DMS79 treated with DMSO at 0.1 percent for 48 hours (cell line): ENCODE measurements around the gene TMEM59.
"Not testable (repeated sequence)": the region's sequence is repeated elsewhere in the genome, so short reads cannot be mapped to it uniquely, and the experiment has no call there.

ENCODE experiments used
- DNase-seq: peaks from one replicate; lab custom pipeline; 2025; lab: John Stamatoyannopoulos, UW

Gene TMEM59, protein sequence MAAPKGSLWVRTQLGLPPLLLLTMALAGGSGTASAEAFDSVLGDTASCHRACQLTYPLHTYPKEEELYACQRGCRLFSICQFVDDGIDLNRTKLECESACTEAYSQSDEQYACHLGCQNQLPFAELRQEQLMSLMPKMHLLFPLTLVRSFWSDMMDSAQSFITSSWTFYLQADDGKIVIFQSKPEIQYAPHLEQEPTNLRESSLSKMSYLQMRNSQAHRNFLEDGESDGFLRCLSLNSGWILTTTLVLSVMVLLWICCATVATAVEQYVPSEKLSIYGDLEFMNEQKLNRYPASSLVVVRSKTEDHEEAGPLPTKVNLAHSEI

DNA sequence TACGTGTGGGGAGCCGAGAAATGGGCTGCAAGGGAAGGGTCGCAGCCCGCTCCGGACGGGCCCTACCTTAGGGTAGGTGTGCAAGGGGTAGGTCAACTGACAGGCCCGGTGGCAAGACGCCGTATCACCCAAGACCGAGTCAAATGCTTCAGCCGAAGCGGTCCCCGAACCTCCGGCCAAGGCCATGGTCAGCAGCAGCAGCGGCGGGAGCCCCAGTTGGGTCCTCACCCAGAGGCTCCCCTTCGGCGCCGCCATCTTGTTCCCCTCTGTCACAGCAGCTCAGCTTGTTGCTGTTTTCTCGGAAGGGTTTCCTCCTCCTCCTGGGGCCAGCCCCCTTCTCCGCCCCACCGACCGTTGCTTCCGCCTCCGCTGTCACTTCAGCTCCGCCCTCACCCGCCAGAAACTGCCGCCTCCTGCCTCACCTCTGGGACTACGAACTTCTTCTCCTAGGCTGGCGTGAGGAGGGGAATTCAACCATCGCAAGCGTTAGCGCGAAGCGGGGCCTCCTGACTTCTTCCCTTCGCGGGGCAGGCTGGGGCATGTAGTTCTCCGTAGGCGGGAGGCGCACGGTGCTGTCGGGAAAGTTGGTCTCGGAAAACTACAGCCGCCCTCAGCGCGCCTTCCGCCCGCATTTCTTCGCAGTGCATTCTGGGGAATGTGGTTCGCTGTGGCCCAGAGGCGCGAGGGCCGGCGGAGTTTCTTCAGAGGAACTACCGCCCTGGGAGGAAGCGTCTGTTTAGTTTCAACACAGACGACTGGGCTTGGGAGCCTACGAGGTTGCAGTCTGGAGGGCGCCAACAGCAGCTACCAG, at the start of gene TMEM59, which contains the start of gene TCEANC2:
Gene TMEM59, minus strand, starts transcription at position 271 of the 811 bp plus-strand sequence. Its CDS starts 16 bp downstream, at position 255.
Gene TCEANC2, plus strand, starts transcription at position 675 of the 811 bp plus-strand sequence. CDS start 815 bp downstream, outside the sequence.
- DNase-seq, result peak; percentile 98

DNA sequence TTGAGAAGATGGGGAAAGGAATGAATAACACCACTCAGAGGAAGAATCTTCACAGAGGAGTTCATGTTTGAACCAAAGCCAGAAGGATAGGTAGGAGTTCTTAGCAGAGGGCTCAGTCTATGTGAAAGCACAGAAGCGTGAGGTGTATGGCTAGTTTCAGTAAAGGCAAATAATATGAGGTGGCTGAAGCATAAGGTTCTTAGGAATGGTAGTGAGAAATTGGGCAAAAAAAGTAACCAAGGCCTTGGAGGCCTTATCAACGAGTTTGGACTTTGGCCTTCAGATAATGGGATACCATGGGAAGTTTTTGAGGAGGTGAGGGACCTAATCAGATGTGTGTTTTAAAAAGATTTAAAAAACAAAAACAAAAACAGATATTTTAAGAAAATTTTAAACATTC, 47.5 kb upstream of the TMEM59 start:
- no peak for DNase-seq

DNA sequence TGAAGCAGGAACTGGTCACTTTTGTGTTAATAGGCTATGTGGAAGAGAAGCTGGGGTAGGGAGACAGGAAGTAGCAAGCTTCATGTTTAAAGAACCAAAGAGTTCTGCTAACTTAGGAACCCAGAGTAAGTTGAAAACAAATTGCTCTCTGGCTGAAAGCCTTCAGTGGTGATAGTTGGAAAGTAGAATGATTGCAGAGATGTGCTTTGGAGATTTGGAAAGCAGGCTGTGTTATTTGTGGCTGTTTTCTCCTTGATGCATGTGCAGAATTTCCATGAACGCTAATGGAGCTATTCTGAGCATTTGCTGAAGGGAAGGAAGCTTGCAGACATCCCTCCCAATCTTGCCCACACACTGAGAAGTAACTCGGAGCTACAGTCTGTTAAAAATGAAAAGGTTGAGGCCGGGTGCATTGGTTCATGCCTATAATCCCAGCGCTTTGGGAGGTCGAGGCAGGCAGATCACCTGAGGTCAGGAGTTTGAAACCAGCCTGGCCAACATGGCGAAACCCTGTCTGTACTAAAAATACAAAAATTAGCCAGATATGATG, 46.1 kb upstream of the TMEM59 start:
- no peak for DNase-seq

DNA sequence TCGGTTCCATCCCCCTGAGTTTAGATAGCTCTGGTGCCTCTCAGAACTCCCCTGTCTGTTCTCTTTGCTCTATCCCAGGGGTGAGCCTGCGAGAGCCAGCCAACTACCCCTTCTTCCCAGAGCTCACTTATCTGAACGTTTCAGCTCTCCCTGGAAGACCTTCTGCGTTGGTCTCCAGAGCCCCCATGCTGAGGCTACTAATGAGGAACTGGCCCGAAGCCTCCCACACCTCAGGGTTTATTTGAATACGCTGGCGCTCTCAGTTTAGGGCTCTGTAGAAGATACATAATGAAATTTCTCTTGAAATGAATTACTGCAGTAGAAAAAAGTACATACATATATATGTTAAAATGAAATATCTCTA, 43.9 kb upstream of the TMEM59 start:
- no peak for DNase-seq

DNA sequence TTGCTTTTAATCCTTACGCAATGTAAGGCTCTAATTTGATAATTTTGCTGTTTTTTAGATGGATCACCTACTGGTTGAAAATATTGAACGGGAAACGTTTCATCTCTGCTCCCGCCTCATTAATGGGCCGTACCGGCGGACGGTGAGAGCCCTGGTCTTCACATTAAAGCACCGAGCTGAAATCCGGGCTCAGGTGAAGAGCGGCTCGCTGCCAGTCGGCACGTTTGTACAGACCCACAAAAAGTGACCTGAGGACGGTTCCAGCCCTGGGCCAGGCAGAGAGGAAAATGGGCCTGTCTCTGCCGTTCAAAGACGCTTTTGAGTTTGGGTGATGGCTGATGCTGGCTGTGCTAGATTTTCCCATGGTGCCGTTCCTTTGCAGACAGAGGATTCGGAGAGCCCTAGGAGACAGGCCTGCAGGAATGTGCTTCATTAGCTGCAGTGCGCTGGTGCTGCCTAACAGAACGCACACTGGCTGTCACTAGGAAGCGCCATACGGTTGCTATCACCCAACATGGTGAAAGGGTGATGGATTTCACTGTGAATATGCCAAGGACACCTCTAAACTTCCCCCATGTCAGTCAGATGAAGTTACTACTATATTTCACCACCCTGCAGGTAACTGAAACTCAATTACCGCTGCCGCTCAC, 43.3 kb upstream of the TMEM59 start:
- no peak for DNase-seq

DNA sequence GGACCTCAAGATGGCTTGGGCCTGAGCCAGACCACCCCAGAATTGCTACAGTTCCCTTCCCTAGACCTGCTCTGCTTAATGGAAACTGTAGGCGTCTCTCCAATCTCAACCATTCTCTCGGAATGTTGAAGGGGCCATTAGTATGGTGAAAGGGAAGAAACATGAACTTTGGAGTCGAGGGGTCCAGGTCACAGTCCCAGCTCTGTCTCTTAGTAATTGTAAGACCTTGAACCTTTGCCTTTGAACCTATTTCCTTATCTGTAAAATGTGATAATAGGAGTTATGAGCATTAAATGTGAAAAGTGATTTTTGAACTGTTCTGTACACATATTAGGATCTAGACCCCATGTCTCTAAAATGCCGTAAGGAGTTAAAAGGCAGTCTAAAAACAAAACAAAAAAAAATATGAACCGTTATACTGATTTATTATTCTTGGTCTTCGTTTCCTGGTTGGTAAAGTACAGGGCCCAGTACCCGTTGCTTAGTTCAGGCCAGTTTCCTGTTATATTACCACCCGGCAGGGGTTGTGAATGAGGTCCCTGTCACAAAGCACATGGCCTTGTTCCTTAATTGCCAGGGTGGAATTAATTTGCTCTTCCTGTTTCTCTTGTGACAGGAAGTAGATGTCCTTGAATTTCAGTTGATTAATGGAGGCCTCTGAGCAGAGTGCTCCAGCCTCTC, 42.7 kb upstream of the TMEM59 start:
- no peak for DNase-seq

DNA sequence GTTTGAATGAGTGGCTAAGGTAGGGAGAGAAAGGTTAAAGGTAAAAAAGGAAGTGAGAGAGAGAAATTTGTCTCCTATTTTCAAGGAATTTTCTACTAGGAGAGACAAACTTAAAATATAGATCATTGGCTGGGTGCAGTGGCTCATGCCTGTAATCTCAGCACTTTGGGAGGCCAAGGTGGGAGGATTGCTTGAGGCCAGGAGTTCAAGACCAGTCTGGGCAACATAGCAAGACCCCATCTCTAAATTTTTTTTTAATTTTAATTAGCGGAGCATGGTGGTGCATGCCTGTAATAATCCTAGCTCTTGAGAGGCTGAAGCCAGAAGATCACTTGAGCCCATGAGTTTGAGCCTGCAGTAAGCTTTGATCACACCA, 41.7 kb upstream of the TMEM59 start:
- not testable (repeated sequence) for DNase-seq

DNA sequence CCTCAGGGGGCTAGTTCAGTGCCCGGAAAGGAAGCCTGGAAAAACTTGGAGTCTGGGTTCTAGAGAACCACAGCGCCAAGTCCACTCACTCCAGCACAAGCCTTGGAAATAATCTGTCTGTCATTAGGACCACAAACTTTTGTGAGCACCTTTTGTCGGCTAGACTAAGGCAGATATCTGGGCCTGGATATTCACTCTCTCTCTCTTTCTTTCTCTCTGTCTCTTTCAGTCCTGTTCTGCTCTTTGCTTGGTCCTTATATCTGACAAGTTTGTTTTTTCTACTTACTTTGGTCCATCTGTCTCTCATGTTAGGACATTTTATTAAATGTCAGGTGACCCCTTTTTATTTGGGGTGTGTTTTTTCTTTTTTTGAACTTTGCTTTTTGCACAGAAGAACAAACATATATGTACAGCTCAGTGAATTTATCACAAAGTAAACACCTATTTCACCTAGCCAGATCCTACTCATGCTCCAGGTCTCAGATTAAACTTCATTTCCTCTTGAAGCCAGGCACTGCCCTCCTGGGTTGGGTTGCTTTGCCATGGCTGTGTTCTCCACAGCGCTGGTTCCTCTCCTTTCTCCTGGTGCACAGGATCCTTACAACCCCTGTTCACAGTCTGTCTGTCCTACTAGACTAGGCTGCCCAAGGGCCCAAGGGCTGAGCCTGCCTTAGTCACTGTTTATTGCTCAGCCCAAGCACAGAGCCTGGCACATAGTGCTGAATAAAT, 41.2 kb upstream of the TMEM59 start:
- no peak for DNase-seq

DNA sequence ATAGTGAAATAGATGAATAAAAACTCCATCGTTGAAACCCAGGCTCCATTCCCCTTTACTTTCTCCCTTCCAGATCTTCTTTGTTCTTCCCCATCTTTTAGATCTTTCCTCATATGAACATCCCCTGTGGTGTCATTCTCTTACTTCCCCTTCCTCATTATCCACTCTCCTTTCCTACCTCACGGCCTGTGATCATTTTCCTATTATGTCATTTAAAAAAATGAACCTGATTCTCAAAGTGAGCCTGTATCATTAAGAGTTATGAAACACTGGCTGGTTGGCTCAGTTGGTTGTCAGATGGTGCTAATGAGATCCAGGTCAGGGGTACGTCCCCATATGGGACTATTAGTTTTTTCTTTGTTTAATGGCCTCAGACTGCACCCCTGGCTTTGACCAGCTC, 38.7 kb upstream of the TMEM59 start:
- no peak for DNase-seq

DNA sequence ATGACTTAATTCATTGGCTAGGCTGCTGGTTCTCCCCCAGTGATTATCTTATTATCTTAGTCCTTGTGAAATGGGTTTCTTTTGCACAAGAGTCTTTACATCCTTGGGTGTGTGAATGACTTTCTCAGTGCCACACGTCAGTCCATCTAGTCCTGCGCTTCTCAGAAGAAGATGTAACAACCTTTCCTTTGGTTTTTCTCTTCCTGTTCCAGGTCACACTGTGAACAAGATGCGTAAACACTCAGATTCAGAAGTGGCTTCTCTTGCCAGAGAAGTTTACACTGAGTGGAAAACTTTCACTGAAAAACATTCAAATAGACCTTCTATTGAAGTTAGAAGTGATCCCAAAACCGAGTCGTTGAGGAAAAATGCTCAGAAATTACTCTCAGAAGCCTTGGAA, 35.4 kb upstream of the TMEM59 start:
- DNase-seq, result no peak

DNA sequence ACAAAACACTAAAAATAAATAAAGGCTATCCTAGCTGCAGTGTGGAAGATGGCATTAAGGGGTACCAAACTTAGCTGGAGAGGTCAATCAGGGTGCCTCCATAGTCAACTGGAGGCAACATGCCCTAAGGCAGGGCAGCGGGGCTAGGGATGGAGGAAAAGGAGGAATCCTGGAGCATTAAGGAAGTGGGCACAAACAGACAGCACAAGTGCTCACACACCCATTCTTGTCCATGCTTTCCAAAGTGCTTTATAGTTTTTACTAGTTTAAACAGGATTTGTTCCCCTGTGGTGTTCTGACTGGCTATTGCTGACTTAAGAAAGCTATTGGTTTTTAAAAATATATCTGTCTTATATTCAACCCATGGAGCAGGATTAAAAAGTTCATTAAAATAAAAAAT, 33.8 kb upstream of the TMEM59 start:
- DNase-seq, result no peak

DNA sequence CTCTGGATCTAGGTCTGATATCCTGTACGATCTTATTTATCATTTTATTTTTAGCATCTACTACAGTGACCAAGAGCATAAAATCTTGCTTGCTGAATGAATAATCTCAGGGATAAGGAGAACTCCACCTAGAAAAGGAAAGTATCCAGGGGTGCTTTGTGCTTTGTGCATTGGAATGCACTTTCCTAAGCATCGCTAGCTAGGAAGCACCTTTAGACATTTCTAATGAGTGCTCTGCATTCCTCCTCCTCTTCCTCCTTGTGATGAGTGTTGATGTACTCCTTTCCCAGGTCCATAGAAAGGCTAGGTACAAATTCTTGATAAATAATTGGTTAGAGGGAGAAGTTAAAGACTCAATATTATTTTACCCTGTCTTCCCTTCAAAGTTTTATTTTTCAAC, 31.8 kb upstream of the TMEM59 start:
- no peak for DNase-seq

DNA sequence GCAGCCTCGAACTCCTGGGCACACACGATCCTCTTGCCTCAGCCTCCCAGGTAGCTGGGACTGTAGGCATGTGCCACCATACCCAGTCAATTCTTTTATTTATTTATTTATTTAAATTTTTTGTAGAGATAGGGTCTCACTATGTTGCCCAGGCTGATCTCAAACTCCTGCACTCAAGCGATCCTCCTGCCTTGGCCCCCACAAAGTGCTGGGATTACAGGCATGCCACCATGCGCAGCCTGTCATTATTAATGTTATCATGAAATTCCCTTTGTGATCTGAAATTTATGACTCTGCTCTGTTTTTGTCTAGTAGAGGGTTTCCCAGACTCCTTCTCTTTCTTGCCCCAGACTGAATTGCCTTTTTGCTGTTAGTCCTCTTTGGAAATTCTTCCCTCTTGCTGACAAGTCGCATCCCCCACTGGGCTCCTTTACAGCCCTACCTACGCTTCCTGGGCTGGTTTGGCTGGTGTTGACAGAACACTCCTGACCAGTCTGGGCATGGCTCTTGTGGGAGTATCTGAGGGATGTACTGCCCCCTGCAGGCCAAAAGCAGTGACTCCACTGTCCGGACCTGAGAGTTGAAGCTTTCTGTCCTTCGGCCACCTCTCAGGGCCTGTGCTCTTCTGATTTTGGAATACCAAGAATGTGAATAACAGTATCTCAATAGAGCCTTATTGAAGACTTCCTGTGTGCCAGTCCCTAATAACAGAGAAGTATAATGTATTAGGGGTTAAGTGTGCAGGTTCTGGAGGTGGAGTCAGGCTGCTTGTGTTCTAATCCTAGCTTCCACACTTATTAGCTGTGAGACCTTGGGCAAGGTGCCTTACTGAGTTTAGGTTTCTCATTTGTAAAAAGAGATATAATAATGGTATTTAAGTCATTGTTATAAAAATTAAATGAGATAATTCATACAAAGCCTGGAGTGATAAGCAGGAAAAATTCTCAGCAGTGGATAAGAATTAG, 28.6 kb upstream of the TMEM59 start:
- no peak for DNase-seq

DNA sequence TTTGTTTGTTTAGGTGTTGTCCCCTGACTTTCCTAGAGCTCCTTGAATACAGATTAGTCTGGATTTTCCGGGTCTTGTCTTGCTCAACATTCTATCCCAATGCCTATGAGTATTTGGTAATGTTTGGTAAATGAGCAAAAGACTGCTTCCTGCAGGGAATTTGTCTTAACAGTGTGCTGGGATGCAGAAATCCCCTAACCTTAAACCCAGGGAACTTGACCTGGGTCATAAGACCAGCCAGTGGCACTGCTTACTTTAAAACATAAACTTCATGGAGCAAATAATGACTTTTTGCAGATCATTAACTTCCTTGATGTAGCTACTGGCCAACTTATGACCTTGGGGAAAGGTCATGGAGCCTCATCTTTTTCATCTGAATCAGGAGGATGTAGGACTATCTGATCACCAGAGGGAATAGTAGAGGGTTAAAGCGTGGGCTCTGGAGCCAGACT, 27.6 kb upstream of the TMEM59 start:
- DNase-seq, result no peak

DNA sequence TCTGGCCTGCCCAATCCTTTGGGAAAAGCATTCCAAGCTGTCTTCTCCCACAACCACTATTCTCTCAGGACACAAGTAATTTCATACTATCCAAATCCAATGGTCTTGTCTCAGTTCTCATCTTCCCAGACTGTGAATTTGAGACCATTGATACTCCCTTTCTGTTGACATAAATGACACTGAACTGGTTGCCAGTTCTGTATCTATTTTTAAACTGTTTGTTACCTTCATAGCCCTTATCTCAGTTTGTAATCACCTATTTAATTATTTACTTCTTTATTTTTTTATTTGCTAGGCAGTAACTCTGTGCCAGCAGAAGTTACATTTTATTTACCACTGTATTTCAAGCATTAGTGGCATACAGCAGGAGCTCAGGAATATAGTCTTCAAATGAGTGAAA, 24.4 kb upstream of the TMEM59 start:
- no peak for DNase-seq

DNA sequence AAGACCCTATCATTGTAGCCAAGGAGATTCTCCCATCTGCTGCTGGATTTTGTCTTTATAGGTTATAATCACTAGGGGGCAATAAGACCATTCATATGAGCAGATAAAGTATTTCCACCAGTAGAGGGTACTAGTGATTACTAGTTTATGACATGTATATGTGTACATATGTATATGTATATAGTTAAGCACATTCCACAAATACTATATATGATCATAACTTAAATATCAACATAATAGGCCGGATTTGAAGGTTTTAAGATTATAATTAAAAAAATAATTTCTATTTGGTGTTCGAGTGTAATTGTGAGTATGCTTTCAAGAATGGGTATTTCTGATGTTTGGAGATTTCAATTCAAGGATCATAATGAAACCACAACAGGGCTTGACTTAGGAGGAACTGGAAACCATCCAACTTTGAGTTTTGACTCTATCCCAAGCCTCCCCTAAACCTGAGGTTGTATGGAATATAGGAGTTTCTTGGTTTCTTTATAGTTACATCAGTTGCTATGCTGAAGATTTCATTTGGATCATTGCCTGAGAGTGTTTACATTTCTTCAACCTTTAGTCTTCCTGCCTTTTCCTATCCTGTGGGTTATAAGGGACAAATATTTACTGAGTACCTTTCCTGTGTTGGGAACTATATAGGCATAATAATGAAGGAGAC, 17.3 kb upstream of the TMEM59 start:
- peak; percentile 60 for DNase-seq

DNA sequence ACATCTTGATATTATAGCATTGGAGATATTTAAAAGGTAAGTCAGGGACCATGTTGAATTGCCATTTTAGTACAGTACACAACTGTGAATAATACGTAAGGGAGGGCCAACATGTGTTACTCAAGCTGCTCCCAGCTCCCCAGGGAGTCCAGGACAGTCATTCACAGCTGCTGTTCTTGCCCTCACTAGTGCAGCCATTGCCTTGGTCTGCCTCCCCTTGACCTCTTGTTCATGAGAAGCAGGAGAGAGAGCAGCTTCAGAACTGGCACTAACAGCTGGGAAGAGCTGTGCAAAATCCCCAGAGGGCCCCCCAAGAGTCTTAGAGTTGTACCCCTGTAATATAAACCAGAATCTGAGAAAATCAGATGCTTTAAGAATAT, 16.8 kb upstream of the TMEM59 start:
- DNase-seq, result no peak

DNA sequence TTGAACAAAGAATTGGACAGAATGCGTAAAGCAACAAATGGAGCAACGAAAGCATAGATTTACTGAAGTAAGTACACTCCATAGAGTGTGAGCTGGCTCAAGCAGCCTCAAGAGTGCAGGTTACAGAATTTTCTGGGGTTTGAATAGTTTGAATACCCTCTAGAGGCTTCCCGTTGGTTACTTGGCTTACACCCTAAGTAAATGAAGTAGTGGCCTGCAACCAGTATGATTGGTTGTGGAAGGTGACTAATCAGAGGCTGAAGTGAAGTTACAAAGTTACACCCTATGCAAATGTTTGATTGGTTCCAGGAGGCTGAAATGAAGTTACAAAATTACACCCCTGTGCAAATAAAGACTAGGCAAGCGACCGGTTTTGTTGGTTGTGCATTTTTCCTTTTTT, 11.3 kb upstream of the TMEM59 start:
- no peak for DNase-seq

DNA sequence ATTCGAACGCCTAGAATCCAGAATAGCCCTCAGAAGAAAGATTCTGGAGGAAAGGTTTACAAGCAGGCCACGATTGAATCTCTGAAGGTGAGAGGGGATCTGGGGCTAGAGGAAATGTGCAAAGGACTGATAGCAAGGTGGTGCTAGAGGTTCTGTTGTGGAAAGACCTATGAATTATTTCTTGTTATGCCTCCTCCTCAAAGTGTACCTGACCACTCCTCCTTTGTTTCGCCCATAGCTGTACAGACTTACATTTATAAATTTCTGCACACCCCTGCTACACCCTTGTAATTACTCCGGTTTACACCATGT, 1.4 kb upstream of the TMEM59 start:
- DNase-seq, result peak; percentile 31
